Left cardiac atrium (tissue), 4 donors: Measurements from ENCODE around the gene CHST12. TPM values are rescaled to one million over a fixed set of nuclear protein-coding genes. Genes with fewer than 3 reads are reported as not detected.
A peak's percentile ranks its signal among the peaks of the same experiment; 100 is the strongest.
"Not testable (repeated sequence)": the region's sequence is repeated elsewhere in the genome, so short reads cannot be mapped to it uniquely, and the experiment has no call there.

Source experiments
- ATAC-seq, 2 donors: fragments of 200-7000 bp; cut with Tn5 transposase; one replicate each; pipeline ENCODE4 v1.9.1; 2020; ENCODE audit warnings: mild to moderate bottlenecking in 2 of 2, moderate library complexity in 2 of 2
- DNase-seq: peaks from one replicate; pipeline ENCODE4 v3.0.0-alpha.2; 2020
- intact Hi-C, 2 donors: fragments of 100-400 bp; cut with DNase I; formaldehyde crosslinking; loops; one replicate each; pipeline versions ENCODE4 v1.14.1 to v1.15.1; 2022 to 2023
- total RNA-seq, 2 donors: library from RNA; stranded (reverse); fragmentation: NEBNext Ultra II Directional; extraction: Animal tissue kit (Norgen Biotek cat#: 25700); gene quantifications; one replicate each; pipeline ENCODE4 v1.2.1, GENCODE V29; 2021
- donor health status: DM: no; HTN: yes; CAD: no.
- donor health status: DM: no; HTN: yes; CAD: no; lungs with severe emphysema.
- donor health status: DM: yes; HTN: yes; CAD: no.
- donor health status: Dilated cardiomyopathy.

The CHST12 gene
- total RNA-seq, 2 donors from 2014 or later = 18.4 to 19.8 TPM

DNA sequence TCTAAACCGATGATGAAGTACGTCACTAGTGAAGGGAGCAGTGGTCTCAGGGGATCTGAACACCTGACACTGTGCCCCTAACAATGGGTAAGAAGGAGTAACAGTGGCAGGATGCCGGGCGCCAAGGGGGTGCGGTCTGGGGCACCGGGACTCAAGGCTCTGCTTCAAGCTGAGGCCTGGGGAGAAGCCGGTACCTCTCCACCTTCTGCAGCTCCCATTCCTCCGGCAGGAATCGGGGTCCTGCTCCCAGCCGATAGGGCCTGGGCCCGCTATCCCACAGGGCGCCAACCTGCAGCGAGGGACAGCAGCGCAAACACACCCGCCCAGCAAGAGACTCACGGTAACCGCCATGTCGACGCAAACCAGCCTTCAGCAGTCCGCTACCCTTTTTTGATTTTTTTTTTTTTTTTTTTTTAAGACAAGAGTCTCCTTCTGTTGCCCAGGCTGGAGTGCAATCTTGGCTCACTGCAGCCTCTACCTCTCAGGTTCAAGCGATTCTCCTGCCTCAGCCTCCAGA, 8.8 kb upstream of the CHST12 start:
- ATAC-seq = no peak
- DNase-seq = no peak
- intact Hi-C loops = no loop called here

DNA sequence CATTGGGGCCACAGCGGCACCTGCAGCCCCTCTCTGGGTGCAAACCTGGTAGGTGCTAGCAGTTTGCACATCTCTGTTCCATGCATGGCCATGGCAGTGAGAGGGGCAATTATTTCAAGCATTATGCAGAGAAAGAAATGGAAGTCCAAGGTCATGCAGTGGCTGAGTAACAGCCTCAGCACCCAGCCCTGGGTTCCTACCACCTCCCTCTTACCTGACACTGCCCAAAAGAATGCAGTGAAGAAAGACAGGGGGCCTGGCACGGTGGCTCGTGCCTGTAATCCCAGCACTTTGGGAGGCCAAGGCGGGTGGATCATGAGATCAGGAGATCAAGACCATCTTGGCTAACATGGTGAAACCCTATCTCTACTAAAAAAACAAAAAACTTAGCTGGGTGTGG, 4.9 kb upstream of the CHST12 start:
- DNase-seq (no peak), ATAC-seq (no peak)
- intact Hi-C loops = no loop called here

- ATAC-seq (peak in 1 of 2 donors; percentile 17), DNase-seq (peak; percentile 89)
- intact Hi-C loops = no loop called here
Measured at GRCh38 chr7:2399848-2400587, 3.4 kb upstream of the CHST12 start.

GRCh38 chr7:2402687-2403013, 761 bp upstream of the CHST12 start:
- DNase-seq (no peak), ATAC-seq (no peak)
- intact Hi-C loops = no loop called here

DNA sequence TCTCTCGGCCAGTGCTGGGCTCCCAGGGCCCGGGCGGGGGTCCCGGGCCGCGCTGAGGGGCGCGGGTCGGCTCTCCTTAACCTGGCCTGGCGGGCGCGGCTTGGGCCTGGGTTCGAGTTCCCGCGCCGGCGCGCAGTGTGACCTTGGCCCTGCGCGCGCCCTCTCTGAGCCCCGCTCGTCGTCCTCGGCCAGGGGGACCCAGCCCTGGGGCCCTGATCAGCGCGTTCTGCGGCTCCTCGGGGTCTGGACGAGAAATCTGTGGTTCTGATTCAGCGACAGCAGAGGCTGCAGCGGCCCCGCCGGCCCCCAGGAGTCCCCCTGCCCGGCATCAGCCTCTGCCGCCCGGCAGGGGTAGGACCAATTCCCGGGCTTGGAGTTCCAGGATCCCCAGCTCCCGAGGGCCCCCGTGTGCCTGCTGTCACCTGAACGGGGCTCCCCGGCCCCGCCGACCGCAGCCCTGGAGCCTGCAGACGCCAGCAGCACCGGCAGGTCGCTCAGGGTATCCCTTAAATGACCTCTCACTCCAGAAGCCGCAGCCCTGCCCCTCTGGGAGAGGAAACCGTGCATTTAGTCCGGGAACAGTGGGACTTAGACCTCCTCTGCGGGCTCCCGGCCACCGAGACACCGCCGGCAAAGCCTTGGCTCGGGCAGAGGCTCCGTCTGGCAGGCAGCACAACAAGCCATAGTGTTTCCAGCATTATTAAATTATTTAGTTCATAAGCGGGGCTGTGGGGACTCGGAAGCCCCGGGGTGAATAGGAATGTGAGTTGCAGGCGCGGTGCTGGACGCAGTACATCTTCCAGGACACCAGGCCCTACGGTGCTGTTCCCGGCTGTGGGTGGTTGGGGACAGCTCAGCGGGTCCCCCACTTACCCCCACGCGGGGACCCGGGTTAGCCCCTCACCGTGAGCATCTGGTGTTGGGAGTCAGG, 572 bp downstream of the CHST12 start:
- DNase-seq = no peak
- peak; percentile 21 to 34 for ATAC-seq
- intact Hi-C loops = no loop called here

DNA sequence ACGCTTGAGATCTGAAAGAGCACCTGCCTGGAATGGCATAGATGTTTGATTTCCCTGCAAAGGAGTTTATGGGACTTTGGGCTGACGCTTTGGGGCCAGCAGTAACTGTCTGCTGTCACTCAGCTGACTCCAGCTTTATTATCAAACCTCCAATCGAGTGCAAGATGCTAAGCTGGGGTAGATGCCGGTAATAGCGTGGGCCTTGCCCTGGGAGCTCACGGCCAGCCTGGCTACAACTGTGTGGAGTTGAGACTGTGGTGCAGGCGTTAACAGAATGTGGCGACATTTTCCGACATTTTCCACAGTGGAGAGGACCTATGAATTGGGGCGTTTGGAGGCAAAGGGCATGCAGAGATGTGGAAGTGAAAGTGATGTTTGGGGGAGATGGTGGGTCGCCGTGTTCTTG, 1.3 kb downstream of the CHST12 start:
- ATAC-seq (no peak), DNase-seq (no peak)
- intact Hi-C loops = no loop called here

DNA sequence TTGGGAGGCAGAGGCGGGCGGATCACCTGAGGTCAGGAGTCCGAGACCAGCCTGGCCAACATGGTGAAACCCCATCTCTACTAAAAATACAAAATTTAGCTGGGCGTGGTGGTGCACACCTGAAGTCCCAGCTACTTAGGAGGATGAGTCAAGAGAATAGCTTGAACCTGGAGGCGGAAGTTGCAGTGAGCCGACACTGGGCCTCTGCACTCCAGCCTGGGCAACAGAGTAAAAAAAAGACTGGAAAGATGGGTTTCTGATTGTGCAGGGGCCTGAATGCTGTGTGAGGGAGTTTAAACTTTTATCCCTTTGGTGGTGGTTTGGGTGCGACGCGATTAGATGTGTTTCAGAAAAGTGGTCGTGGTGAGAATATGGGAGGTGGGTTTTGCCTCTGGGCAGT, 1.8 kb downstream of the CHST12 start:
- intact Hi-C loops = no loop called here
- DNase-seq (no peak), ATAC-seq (no peak)

- DNase-seq (no peak), ATAC-seq (no peak)
- intact Hi-C loops = no loop called here
Measured at GRCh38 chr7:2405601-2406345, 2.4 kb downstream of the CHST12 start.

- DNase-seq = no peak
- ATAC-seq = peak in 1 of 2 donors; percentile 12
- intact Hi-C loops = no loop called here
Measured at GRCh38 chr7:2409745-2410414, 6.5 kb downstream of the CHST12 start.

- DNase-seq (no peak), ATAC-seq (no peak)
- intact Hi-C loops = no loop called here
Measured at GRCh38 chr7:2411049-2411448, 7.6 kb downstream of the CHST12 start.

GRCh38 chr7:2411815-2412586, 8.6 kb downstream of the CHST12 start:
- intact Hi-C loops = no loop called here
- DNase-seq = no peak
- peak in 1 of 2 donors; percentile 15 for ATAC-seq

GRCh38 chr7:2412587-2413201, 9.3 kb downstream of the CHST12 start:
- ATAC-seq (peak in 1 of 2 donors; percentile 19), DNase-seq (no peak)
- intact Hi-C loops = no loop called here

GRCh38 chr7:2416063-2416462, 12.7 kb downstream of the CHST12 start:
- intact Hi-C loops = no loop called here
- no peak for DNase-seq

GRCh38 chr7:2416650-2417049, 13.2 kb downstream of the CHST12 start:
- DNase-seq (no peak), ATAC-seq (no peak)
- intact Hi-C loops = no loop called here

More at GRCh38 chr7:2416063-2416462, 12.7 kb downstream of the CHST12 start:
- no peak for ATAC-seq

DNA sequence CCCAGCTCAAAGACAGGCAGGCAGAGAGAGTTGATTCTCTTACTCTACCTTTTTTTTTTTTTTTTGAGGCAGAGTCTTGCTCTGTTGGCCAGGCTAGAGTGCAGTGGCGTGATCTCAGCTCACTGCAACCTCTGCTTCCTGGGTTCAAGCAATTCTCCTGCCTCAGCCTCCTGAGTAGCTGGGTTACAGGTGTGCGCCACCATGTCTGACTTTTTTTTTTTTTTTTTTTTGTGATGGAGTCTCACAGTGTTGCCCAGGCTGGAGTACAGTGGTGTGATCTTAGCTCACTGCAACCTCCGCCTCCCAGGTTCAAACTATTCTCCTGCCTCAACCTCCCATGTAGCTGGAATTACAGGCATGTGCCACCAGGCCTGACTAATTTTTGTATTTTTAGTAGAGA, 13.8 kb downstream of the CHST12 start:
- ATAC-seq, intact Hi-C loops, DNase-seq: not testable (repeated sequence)

- ATAC-seq (peak; percentile 57 to 75), DNase-seq (peak; percentile 63)
- intact Hi-C loops = no loop called here
Measured at GRCh38 chr7:2417981-2418481, 14.6 kb downstream of the CHST12 start.

DNA sequence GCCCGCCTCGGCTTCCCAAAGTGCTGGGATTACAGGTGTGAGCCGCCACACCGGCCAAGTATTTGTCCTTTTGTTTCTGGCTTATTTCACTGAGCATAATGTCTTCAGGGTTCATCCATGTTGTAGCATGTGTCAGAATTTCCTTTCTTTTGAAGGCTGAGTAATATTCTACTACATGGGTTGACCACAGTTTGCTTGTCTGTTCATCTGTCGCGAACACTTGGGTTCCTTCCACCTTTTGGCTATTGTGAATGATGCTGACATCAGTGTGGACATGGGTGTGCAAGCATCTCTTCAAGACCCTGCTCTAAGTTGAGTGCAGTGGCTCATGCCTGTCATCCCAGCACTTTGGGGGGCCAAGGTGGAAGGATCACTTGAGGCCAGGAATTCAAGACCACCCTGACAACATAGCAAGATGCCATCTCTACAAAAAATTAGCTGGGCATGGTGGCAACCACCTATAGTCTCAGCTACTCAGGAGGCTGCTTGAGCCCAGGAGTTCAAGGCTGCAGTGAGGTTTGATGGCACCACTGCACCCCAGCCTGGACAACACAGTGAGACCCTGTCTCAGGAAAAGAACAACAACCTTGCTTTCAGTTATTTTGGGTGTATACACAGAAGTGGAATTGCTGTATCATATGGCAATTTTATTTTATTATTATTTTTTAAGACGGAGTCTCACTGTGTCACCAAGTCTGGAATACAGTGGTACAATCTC, 17.0 kb downstream of the CHST12 start:
- ATAC-seq = no peak
- DNase-seq = no peak
- intact Hi-C loops = no loop called here
